WTC11 (cell line): Measurements from ENCODE around the gene CEBPA. TPM values are rescaled to one million over a fixed set of nuclear protein-coding genes. Genes with fewer than 3 reads are reported as not detected.

Experiments used
- ATAC-seq: fragments of 200-7000 bp; cut with Tn5 transposase; 2 replicates; pipeline ENCODE4 v1.10.0; 2021; ENCODE audit warnings: mild to moderate bottlenecking, moderate library complexity
- CTCF ChIA-PET: fragments of 300-600 bp; sonication (Branson Sonifier 250); formaldehyde crosslinking; loops from one replicate; lab custom pipeline; 2021; ENCODE audit warnings: antibody characterized with exemption; lab: Charles Lee
- POLR2A ChIA-PET: fragments of 350-600 bp; sonication (Branson Sonifier 250); formaldehyde crosslinking; loops from one replicate; lab custom pipeline; 2021; ENCODE audit warnings: antibody characterized with exemption; lab: Charles Lee
- DNase-seq: peaks from one replicate; pipeline ENCODE4 v3.0.0; 2021; ENCODE audit warnings: low spot score
- H3K27ac Mint-ChIP-seq: 2 replicates; pipeline ENCODE4 v1.8.0; 2021; ENCODE audit warnings: mixed read lengths
- H3K27me3 Mint-ChIP-seq: 2 replicates; pipeline ENCODE4 v1.8.0; 2021; ENCODE audit warnings: low read depth, mild to moderate bottlenecking, moderate library complexity, mixed read lengths
- H3K36me3 Mint-ChIP-seq: 2 replicates; pipeline ENCODE4 v1.8.0; 2021; ENCODE audit warnings: mixed read lengths
- H3K4me1 Mint-ChIP-seq: 2 replicates; pipeline ENCODE4 v1.8.0; 2022; ENCODE audit warnings: mixed read lengths
- H3K4me3 Mint-ChIP-seq: 2 replicates; pipeline ENCODE4 v1.8.0; 2021; ENCODE audit warnings: mild to moderate bottlenecking, moderate library complexity, mixed read lengths
- H3K9me3 Mint-ChIP-seq: 2 replicates; pipeline ENCODE4 v1.8.0; 2021; ENCODE audit warnings: mixed read lengths
- ATF2 ChIP-seq: sonication (generic); formaldehyde crosslinking; IDR thresholded peaks from 2 replicates; pipeline ENCODE4 v1.8.1; 2022; ENCODE audit warnings: low read depth, missing genetic modification reagents, borderline replicate concordance
- ATF3 ChIP-seq: sonication (generic); formaldehyde crosslinking; conservative IDR thresholded peaks from 2 replicates; pipeline ENCODE4 v1.8.1; 2022; ENCODE audit warnings: mild to moderate bottlenecking, missing genetic modification reagents
- E2F4 ChIP-seq: sonication (generic); formaldehyde crosslinking; IDR thresholded peaks from 2 replicates; pipeline ENCODE4 v1.8.1; 2022; ENCODE audit warnings: low read depth, mild to moderate bottlenecking, moderate library complexity, missing genetic modification reagents, borderline replicate concordance
- GRHL2 ChIP-seq: fragments of 250-450 bp; sonication (Bioruptor Pico); IDR thresholded peaks from 2 replicates; pipeline ENCODE4 v1.8.0; 2022; ENCODE audit warnings: mild to moderate bottlenecking, moderate library complexity; ENCODE audit not compliant: insufficient replicate concordance, severe bottlenecking
- HMGXB4 ChIP-seq: sonication (generic); formaldehyde crosslinking; IDR thresholded peaks from 2 replicates; pipeline ENCODE4 v1.8.1; 2023; ENCODE audit warnings: mild to moderate bottlenecking, moderate library complexity, missing genetic modification reagents
- MYBL2 ChIP-seq: sonication (generic); formaldehyde crosslinking; IDR thresholded peaks from 2 replicates; pipeline ENCODE4 v1.8.1; 2023; ENCODE audit warnings: mild to moderate bottlenecking, moderate library complexity, missing genetic modification reagents
- OVOL2 ChIP-seq: fragments of 250-450 bp; sonication (Bioruptor Pico); IDR thresholded peaks from 2 replicates; pipeline ENCODE4 v1.9.0; 2021; ENCODE audit warnings: mild to moderate bottlenecking, borderline replicate concordance
- PRDM15 ChIP-seq: sonication (generic); formaldehyde crosslinking; IDR thresholded peaks from 2 replicates; pipeline ENCODE4 v1.8.0; 2022; ENCODE audit warnings: missing genetic modification reagents
- PRRX2 ChIP-seq: fragments of 250-450 bp; sonication (Bioruptor Pico); IDR thresholded peaks from 2 replicates; pipeline ENCODE4 v1.8.0; 2021; ENCODE audit warnings: mild to moderate bottlenecking
- RORB ChIP-seq: fragments of 250-450 bp; sonication (Bioruptor Pico); IDR thresholded peaks from 2 replicates; pipeline ENCODE4 v1.9.0; 2021; ENCODE audit warnings: mild to moderate bottlenecking
- SP1 ChIP-seq: sonication (generic); formaldehyde crosslinking; conservative IDR thresholded peaks from 2 replicates; pipeline ENCODE4 v1.8.1; 2022; ENCODE audit warnings: missing genetic modification reagents
- TCF7 ChIP-seq: sonication (generic); formaldehyde crosslinking; IDR thresholded peaks from 2 replicates; pipeline ENCODE4 v1.8.0; 2022; ENCODE audit warnings: mild to moderate bottlenecking, low read depth, missing genetic modification reagents, moderate library complexity
- ZNF121 ChIP-seq: sonication (generic); formaldehyde crosslinking; IDR thresholded peaks from 2 replicates; pipeline ENCODE4 v1.8.0; 2023; ENCODE audit warnings: missing genetic modification reagents
- ZNF138 ChIP-seq: sonication (generic); formaldehyde crosslinking; conservative IDR thresholded peaks from 2 replicates; pipeline ENCODE4 v1.8.1; 2022; ENCODE audit warnings: mild to moderate bottlenecking, moderate library complexity, missing genetic modification reagents
- ZNF232 ChIP-seq: sonication (generic); formaldehyde crosslinking; IDR thresholded peaks from 2 replicates; pipeline ENCODE4 v1.8.0; 2022; ENCODE audit warnings: mild to moderate bottlenecking, missing genetic modification reagents
- ZNF263 ChIP-seq: sonication (generic); formaldehyde crosslinking; IDR thresholded peaks from 2 replicates; pipeline ENCODE4 v1.8.1; 2022; ENCODE audit warnings: low read depth, mild to moderate bottlenecking, moderate library complexity, missing genetic modification reagents
- ZNF396 ChIP-seq: fragments of 250-450 bp; sonication (Bioruptor Pico); IDR thresholded peaks from 2 replicates; pipeline ENCODE4 v1.8.0; 2021; ENCODE audit warnings: mild to moderate bottlenecking, moderate library complexity, borderline replicate concordance
- total RNA-seq: library from RNA; stranded (reverse); gene quantifications from 3 replicates; pipeline ENCODE4 v1.2.3, GENCODE V29; 2021
- TF ChIP-seq, protein P1 (sequence below): fragments of 250-450 bp; sonication (Bioruptor Pico); IDR thresholded peaks from 2 replicates; pipeline ENCODE4 v1.9.0; 2021; ENCODE audit warnings: mild to moderate bottlenecking
- TF ChIP-seq, protein P2 (sequence below): sonication (generic); formaldehyde crosslinking; IDR thresholded peaks from 2 replicates; pipeline ENCODE4 v1.8.0; 2023; ENCODE audit warnings: missing genetic modification reagents
- TF ChIP-seq, protein P3 (sequence below): sonication (generic); formaldehyde crosslinking; IDR thresholded peaks from 2 replicates; pipeline ENCODE4 v1.8.0; 2022; ENCODE audit warnings: mild to moderate bottlenecking, missing genetic modification reagents
- TF ChIP-seq, protein P4 (sequence below): sonication (generic); formaldehyde crosslinking; IDR thresholded peaks from 2 replicates; pipeline ENCODE4 v1.8.0; 2022; ENCODE audit warnings: mild to moderate bottlenecking, missing genetic modification reagents

Gene CEBPA
- total RNA-seq, 1 experiment from 2014 or later: 5.6 TPM

DNA sequence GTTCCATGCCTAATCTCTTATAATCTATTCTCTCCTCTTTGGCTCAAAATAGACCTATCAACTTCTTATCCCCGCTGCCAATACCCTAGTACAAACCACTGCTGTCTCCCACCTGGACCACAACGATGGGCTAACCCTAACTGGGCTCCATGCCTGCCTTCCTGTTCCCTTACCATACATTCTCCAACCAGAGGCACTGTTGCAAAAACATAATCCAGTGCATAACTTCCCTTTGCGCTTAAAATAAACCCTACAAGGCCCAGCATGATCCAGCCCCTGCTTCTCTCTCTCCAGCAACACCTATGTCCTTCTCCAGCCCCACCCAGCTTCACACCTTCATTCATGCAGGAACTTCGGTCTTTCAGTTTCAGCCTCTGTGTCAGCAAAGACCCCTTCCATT is 27.4 kb upstream of the CEBPA start (continued):
- TF ChIP-seq HMGXB4 (CRISPR knock-in tag) (no peak), SP1 (CRISPR knock-in tag) (no peak)

DNA sequence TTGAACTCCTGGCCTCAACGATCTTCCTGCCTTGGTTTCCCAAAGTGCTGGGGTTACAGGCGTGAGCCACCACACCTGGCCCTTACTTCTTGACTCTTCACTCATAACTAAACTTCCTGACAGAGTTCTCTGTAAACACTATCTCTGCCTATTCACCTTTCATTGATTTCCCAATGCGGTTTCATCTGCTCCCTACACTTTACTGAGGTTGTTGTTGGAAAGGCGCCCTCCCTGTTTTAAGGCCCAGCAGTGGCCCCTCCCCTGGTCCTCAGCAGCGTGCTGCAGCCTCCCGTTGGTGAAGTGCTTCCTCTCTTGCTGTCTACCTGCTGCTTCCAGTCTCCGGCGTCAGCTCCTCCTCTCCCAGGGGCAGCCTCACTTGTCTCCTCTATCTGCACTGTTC is 26.7 kb upstream of the CEBPA start:
- TF ChIP-seq TCF7 (CRISPR knock-in tag): no peak
- no peak for TF ChIP-seq ZNF396 (CRISPR knock-in tag)
- TF ChIP-seq MYBL2: no peak
- TF ChIP-seq ZNF263 (CRISPR knock-in tag): no peak
- TF ChIP-seq ATF2 (CRISPR knock-in tag): no peak
- no peak for TF ChIP-seq PRRX2 (CRISPR knock-in tag)
- TF ChIP-seq ZNF121 (CRISPR knock-in tag): no peak
- no peak for TF ChIP-seq E2F4 (CRISPR knock-in tag)
- TF ChIP-seq, protein P1, sequence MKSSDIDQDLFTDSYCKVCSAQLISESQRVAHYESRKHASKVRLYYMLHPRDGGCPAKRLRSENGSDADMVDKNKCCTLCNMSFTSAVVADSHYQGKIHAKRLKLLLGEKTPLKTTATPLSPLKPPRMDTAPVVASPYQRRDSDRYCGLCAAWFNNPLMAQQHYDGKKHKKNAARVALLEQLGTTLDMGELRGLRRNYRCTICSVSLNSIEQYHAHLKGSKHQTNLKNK (CRISPR knock-in tag): no peak
- Mint-ChIP-seq H3K9me3 (peaks cover 16% of the 10 kb centered on the region), H3K27me3 (no peaks in the 10 kb centered on the region), H3K27ac (no peak overlapping the region), H3K4me1 (peaks cover 3% of the 10 kb centered on the region; the same call in 1 of the 2 replicates), H3K36me3 (no peaks in the 10 kb centered on the region), H3K4me3 (no peak overlapping the region)
- ChIA-PET CTCF (interaction anchor here (1.0 kb wide), 1 partner anchor 17 kb away, joined by 3 read pairs; no protein-coding TSS in a partner anchor), POLR2A (no interaction called here)
- DNase-seq (no peak), ATAC-seq (no peak)

GRCh38 chr19:33325920-33326319 is 23.6 kb upstream of the CEBPA start:
- Mint-ChIP-seq H3K4me1 (peaks cover 3% of the 10 kb centered on the region; the same call in 1 of the 2 replicates), H3K27ac (no peak overlapping the region), H3K9me3 (peaks cover 29% of the 10 kb centered on the region), H3K36me3 (peaks cover 12% of the 10 kb centered on the region), H3K4me3 (no peak overlapping the region), H3K27me3 (peaks cover 3% of the 10 kb centered on the region; the same call in 1 of the 2 replicates)
- ChIA-PET POLR2A (no interaction called here), CTCF (no interaction called here)
- ATAC-seq (no peak), DNase-seq (no peak)
- TF ChIP-seq PRDM15: no peak
- TF ChIP-seq, protein P2, sequence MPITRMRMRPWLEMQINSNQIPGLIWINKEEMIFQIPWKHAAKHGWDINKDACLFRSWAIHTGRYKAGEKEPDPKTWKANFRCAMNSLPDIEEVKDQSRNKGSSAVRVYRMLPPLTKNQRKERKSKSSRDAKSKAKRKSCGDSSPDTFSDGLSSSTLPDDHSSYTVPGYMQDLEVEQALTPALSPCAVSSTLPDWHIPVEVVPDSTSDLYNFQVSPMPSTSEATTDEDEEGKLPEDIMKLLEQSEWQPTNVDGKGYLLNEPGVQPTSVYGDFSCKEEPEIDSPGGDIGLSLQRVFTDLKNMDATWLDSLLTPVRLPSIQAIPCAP (CRISPR knock-in tag): no peak
- no peak for TF ChIP-seq ZNF138 (CRISPR knock-in tag)
- TF ChIP-seq ATF3 (CRISPR knock-in tag): no peak
- TF ChIP-seq OVOL2: no peak
- TF ChIP-seq ZNF232: no peak
- TF ChIP-seq RORB: no peak
- TF ChIP-seq GRHL2 (CRISPR knock-in tag): no peak
- TF ChIP-seq, protein P3, sequence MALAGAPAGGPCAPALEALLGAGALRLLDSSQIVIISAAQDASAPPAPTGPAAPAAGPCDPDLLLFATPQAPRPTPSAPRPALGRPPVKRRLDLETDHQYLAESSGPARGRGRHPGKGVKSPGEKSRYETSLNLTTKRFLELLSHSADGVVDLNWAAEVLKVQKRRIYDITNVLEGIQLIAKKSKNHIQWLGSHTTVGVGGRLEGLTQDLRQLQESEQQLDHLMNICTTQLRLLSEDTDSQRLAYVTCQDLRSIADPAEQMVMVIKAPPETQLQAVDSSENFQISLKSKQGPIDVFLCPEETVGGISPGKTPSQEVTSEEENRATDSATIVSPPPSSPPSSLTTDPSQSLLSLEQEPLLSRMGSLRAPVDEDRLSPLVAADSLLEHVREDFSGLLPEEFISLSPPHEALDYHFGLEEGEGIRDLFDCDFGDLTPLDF (CRISPR knock-in tag): no peak
- TF ChIP-seq, protein P4, sequence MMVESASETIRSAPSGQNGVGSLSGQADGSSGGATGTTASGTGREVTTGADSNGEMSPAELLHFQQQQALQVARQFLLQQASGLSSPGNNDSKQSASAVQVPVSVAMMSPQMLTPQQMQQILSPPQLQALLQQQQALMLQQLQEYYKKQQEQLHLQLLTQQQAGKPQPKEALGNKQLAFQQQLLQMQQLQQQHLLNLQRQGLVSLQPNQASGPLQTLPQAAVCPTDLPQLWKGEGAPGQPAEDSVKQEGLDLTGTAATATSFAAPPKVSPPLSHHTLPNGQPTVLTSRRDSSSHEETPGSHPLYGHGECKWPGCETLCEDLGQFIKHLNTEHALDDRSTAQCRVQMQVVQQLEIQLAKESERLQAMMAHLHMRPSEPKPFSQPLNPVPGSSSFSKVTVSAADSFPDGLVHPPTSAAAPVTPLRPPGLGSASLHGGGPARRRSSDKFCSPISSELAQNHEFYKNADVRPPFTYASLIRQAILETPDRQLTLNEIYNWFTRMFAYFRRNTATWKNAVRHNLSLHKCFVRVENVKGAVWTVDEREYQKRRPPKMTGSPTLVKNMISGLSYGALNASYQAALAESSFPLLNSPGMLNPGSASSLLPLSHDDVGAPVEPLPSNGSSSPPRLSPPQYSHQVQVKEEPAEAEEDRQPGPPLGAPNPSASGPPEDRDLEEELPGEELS (CRISPR knock-in tag): no peak
